Transverse colon (tissue), 4 donors: Measurements from ENCODE around the gene KRT3.

Experiments
- EP300 ChIP-seq: sonication (generic); formaldehyde crosslinking; IDR thresholded peaks from one replicate; pipeline ENCODE4 v1.6.1; 2017; ENCODE audit warnings: antibody characterized with exemption, low read depth
- POLR2A ChIP-seq: fragments of 450-650 bp; IDR thresholded peaks from one replicate; pipeline ENCODE4 v1.6.1; 2016; ENCODE audit warnings: antibody characterized with exemption, mild to moderate bottlenecking, moderate library complexity
- POLR2AphosphoS5 ChIP-seq, 3 donors: sonication (generic); formaldehyde crosslinking; IDR thresholded peaks; one replicate each; pipeline ENCODE4 v1.6.1; 2016; ENCODE audit warnings: antibody characterized with exemption in 3 of 3
- TF ChIP-seq, protein P1 (sequence below), 5 experiments: fragments of 200-600 bp in 3 of 5; fragments of 450-650 bp in 2 of 5; sonication (generic) in 3 of 5; IDR thresholded peaks; 1 replicate in 2 of 5; 2 replicates in 3 of 5; pipeline ENCODE4 v1.5.1; 2016 to 2017; ENCODE audit warnings: antibody characterized with exemption in 5 of 5, inconsistent platforms in 3 of 5, mild to moderate bottlenecking in 2 of 5, moderate library complexity in 1 of 5

DNA sequence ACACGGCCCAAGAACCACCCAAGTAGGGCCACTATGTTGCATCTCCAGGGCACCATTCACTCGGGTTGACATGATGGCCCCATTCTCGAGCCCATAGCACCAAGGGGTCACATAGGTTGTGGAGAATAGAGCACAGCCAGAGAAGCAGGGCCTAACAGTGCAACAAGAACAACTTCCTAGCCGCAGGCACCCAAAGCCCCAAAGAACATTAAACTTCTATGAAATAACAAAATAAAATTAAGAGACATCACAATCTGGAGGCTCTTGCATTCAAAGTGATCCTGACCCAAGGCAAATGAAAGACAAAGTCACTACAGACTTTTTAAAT lies 16.1 kb upstream of the KRT3 start:
- TF ChIP-seq, protein P1, sequence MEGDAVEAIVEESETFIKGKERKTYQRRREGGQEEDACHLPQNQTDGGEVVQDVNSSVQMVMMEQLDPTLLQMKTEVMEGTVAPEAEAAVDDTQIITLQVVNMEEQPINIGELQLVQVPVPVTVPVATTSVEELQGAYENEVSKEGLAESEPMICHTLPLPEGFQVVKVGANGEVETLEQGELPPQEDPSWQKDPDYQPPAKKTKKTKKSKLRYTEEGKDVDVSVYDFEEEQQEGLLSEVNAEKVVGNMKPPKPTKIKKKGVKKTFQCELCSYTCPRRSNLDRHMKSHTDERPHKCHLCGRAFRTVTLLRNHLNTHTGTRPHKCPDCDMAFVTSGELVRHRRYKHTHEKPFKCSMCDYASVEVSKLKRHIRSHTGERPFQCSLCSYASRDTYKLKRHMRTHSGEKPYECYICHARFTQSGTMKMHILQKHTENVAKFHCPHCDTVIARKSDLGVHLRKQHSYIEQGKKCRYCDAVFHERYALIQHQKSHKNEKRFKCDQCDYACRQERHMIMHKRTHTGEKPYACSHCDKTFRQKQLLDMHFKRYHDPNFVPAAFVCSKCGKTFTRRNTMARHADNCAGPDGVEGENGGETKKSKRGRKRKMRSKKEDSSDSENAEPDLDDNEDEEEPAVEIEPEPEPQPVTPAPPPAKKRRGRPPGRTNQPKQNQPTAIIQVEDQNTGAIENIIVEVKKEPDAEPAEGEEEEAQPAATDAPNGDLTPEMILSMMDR (IDR thresholded peaks at IDR 0.05), result no peak
- no peak for TF ChIP-seq POLR2A
- no peak for TF ChIP-seq EP300
- TF ChIP-seq POLR2AphosphoS5 (IDR thresholded peaks at IDR 0.05), result no peak
